NCI-H510A (cell line): ENCODE data around the gene TRIM51.
"Not testable (repeated sequence)": the region's sequence is repeated elsewhere in the genome, so short reads cannot be mapped to it uniquely, and the experiment has no call there.

Experiments used
- DNase-seq: peaks from one replicate; lab custom pipeline; 2025; lab: John Stamatoyannopoulos, UW

TRIM51 gene, protein sequence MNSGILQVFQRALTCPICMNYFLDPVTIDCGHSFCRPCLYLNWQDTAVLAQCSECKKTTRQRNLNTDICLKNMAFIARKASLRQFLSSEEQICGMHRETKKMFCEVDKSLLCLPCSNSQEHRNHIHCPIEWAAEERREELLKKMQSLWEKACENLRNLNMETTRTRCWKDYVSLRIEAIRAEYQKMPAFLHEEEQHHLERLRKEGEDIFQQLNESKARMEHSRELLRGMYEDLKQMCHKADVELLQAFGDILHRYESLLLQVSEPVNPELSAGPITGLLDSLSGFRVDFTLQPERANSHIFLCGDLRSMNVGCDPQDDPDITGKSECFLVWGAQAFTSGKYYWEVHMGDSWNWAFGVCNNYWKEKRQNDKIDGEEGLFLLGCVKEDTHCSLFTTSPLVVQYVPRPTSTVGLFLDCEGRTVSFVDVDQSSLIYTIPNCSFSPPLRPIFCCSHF

DNA sequence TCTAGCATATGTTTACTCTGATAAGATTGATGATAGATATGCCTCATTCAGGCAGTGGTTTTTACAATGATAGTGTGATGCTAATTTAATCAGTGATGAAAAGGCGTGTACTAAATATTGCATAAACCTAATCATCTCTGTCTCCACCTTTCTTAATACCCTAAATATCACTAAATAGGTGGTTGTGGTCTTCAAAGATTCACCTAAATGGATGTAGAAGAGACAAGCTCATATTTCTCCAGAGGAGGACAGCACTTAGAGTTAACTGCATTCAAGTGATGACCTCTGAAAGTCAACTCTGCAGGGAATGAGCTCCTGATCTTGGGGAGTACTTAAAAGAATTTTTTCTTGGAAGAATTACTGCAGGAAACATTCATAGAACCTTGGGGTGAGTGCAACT, at the start of gene TRIM51:
TRIM51 (plus strand) TSS at position 301 of the 400 bp plus-strand sequence. CDS start 2,132 bp downstream, outside the sequence.
- DNase-seq = not testable (repeated sequence)

DNA sequence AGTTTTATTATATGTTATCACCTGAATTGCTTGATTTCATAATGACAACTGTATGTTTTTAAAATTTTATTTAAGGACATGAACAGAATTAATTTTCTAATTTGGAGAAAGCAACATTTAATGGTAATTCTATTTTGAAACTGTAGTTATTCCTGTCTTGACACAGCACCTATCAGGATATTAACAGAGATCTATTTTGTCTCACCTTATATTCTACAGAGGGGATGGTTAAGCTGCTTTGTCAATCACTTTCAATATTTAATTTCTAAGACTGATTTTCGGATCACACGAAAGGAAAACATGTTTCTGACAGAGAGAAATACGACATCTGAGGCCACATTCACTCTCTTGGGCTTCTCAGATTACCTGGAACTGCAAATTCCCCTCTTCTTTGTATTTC, 44.6 kb upstream of the TRIM51 start, which contains the start of gene OR5D16:
OR5D16 (plus strand) TSS at position 301 of the 400 bp plus-strand sequence; CDS start at position 301, 0 bp downstream.
- no peak for DNase-seq

DNA sequence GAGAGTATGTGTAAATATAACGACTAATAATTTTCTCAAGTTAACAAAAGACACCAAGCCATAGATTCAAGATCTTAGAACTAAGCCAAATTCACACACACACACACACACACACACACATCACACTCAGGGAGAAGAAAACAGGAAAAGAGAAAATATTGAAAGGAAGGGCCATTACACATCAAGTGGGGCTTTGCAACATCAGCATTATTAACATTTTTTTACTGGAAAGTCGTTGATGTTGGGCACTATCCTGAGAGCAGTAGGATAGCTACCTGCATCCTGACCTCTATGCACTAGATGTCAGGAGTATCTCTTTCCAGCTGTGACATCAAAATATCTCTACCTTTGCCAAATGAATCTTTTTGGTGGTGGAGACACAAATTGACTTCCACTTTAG, 35.6 kb upstream of the TRIM51 start:
- DNase-seq = no peak

DNA sequence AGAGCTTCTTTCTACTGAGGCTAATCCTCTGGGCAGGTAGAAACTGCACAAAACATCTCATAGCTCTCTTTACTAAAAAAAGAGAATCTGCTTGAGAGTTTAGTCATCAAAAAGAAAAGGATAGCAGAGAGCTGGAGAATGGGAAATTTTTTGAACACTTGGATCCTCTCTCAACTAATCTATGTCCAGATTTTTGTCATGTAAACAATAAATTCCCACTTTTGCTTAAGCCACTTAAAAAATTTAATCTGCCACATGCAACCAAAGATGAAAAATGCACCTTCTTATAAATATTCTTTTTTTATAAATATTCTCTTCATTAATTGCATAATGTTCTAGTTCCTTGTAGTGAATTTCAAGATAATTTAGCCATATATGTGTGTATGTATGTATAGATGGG, 34.1 kb upstream of the TRIM51 start:
- DNase-seq = no peak

DNA sequence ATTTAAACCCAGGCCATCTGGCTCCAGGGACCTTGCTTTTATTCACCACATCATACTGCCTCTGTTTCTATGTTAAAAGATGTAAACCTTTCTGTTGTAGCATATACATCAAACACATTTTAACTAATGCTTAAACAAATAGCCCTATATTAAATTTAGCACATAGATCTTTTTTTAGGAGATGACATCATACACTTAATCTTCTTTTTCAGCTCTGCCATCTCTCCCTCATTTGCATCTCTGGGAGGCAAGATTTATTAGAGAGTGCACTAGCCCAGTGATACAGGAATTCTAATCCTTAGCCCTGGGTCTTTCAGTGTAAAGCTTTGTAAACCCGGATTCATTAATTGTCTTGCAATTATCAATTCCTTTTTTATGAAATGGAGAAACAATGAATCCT, 31.0 kb upstream of the TRIM51 start:
- DNase-seq = no peak

DNA sequence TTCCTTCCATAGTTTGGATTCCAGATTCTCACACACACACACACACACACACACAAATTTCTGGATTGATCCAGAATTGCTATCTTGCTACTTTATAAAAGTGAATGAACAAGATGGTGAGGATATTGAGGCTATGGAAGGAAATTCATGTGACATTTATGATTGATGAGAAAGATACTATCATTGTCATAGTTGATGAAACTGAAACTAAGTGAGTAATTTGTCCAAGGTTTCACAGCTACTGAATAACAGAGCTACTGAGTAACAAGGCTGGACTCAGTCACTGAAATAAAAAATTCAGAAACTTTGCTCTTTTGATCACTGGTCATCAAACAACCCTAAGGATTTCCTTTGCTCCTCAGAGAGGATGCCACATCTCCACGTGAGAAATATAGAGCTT, 28.4 kb upstream of the TRIM51 start:
- DNase-seq = no peak

DNA sequence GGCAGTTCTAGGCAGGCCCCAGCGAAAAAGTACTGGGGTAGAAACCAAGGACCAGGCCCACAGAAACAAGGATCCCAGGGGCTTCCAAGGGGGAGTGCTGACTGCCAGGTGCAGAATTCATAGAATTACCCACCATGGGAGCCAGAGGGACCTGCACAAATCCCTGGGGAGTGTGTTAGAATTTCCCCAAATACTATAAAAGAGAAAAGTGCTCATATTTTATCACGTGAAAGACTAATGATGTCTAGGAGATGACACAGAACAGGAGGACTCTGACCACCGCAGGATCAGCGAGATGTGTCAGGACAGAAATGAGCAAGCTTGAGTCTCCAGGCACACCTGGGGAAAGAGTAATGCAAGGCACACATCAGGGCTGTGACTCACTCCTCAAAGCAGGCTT, 15.7 kb upstream of the TRIM51 start:
- not testable (repeated sequence) for DNase-seq

DNA sequence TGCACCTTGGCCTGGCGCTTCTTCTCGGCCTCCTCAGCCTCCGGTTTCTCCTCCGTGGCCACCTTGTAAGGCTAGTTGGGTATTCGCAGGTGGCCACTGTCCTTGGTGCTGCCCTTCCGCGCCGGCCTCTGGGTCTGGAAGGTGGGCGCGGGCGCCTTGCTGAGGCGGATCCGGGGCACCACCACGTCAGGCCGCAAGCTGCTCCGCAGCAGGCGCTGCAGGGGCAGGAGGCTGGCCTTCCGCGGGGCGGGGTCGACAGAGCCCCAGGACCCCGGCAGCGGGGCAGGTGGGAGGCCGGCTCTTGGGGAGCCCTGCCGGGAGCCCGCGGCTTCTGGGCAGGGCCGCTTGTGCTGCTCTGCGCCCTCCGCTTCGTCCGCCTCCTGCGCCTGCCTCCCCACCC, 10.4 kb upstream of the TRIM51 start:
- DNase-seq = not testable (repeated sequence)

DNA sequence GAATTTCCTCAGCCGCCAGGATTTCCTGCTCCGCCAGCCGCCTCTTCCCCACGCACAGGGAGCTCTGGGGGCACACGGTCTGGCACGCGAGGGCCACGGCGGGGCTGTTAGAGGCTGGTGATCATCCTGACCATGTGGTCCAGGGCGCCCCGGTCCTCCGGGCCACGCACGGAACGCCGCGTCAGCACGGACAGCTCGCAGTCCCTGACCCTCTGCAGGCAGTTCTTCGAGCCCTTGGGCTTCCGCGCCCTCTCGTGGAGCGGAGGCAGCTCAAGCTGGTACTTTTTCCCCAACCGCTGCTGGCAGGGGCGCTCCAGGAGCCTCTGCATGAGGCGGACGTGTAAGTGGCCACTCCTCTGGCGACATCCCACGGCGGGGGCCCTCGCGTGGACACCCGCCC, 10.0 kb upstream of the TRIM51 start:
- DNase-seq = not testable (repeated sequence)

DNA sequence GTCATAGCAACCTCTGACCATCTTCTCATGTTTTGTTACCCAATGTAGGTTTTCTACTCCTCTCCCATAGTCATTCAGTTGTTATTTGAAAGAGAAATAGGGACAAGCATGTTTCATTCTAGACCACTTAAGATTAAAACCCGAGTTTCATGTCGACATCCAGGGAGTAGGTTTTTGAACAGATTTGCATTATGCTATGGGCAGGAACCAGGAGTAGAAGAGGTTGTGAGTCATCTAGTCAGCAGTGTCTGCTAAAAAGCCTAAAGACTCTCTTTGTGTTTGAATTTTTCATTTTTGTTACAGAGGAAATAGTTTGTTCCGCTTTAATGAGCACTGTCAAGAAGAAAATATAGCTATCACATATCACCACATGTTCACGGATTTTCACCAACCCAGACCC, 1.9 kb downstream of the TRIM51 start:
- not testable (repeated sequence) for DNase-seq

DNA sequence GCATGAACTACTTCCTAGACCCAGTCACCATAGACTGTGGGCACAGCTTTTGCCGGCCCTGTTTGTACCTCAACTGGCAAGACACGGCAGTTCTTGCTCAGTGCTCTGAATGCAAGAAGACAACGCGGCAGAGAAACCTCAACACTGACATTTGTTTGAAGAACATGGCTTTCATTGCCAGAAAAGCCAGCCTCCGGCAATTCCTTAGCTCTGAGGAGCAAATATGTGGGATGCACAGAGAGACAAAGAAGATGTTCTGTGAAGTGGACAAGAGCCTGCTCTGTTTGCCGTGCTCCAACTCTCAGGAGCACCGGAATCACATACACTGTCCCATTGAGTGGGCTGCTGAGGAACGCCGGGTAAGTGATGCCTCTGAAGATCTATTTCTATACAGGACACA, 2.4 kb downstream of the TRIM51 start:
- not testable (repeated sequence) for DNase-seq

DNA sequence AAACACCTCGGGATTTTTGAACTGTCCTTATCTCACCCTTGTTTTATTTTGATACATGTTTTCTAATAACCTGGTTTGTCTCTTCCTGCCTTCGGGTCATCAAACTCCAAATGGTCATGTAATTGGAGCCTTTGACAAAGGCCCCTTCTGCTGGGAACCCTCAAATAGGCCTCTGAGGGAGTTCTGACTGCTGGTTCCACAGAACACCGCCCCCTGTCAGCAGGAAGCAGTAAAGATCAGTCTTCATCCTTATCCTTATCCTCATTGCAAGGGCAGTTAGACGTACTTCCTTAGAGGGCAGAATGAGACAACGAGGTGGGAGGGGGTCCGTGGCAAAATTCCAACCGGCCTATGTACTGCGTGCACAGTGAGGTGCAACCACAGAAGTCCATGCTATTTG, 12.1 kb downstream of the TRIM51 start:
- no peak for DNase-seq

DNA sequence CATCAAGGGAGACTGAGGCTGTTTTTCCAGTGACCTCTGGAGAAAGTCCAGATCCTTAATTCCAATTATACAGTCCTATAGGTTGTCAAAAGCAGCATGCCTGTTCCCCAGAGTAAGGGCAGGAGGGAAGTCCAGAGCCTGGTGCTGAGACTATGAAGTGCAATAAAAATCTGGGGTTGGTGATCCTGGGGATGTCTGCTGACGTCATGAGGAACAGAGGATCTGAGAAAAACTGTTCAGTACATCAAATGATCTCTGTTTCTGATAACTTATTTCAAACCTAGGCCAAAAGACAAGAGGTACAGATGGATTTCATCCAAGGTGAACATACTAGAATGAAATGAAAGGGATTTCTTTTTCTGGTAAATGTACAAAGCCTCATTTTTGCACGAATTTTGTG, 19.2 kb downstream of the TRIM51 start:
- DNase-seq = no peak

DNA sequence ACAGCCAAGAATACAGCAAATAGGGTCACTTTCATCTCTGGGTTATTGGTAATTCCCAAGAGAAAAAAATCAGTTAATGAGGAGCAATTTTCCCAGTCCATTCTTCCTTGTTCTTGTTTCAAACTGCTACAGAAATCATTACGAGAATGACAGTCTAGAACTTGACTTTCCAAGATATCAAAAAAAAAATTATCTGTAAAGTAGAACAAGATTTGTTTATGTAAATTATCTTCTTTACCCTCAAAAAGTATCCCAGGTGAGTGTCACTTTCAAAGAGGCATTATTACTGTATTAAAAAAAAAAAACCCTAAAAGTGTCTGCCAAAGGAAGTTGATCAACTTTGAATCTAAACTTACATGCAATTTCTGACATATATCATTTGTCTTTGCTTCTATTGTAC, 31.4 kb downstream of the TRIM51 start, which contains the start of gene OR5W2:
OR5W2 (minus strand) TSS at position 101 of the 400 bp plus-strand sequence; CDS start at position 101, 0 bp downstream.
- DNase-seq = no peak

DNA sequence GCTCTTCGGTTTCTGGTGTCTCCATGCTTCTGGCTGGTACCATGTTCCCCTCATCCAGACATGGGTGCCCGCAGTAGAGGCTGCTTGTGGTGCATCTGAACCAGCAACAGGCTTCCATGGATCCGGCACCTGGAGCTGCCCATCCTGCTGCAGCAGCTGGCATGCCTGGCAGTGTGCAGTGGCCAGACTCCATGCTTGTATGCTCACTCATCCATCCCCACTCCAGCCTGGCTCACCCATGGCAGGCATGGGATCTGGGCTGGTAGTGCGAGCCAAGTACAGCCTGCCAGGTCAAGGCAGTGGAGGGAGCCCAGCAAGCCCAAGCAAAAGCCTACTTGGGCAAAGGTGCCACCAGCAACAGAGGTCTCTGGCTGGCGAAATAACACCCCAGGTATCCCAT, 37.4 kb downstream of the TRIM51 start:
- no peak for DNase-seq

DNA sequence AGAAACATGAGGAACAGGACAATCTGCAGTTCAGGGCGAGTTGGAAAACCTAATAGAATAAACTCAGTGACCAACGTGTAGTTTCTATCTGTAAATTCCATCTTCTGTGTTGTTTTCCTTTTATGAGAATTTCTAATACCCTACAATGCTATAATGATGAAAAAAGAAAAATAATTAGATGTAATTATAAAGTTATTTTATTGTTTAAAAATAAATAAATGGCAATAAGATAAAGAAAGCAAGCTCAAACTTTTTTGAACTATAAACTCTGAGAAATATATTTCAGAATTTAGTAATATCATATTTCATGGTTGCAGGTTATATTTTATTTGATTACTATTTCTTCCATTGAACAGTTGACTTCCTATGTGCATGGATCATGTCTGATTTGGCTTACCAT, 53.2 kb downstream of the TRIM51 start, which contains the start of gene OR5I1:
OR5I1 (minus strand) TSS at position 101 of the 400 bp plus-strand sequence; CDS start at position 101, 0 bp downstream.
- DNase-seq = no peak
